COR-L47 (cell line): ENCODE results near the gene GANC.
"Not testable (repeated sequence)": the region's sequence is repeated elsewhere in the genome, so short reads cannot be mapped to it uniquely, and the experiment has no call there.

Source experiments
- DNase-seq: peaks from one replicate; lab custom pipeline; 2025; lab: John Stamatoyannopoulos, UW

Gene GANC

GRCh38 chr15:42272939-42273899, at the start of gene GANC, which contains the start of gene TMEM87A:
Gene GANC, plus strand, starts transcription at chr15:42273201. Its CDS starts 1,281 bp downstream, at chr15:42274482.
Gene TMEM87A, minus strand, starts transcription at chr15:42273433. Its CDS starts 35 bp downstream, at chr15:42273398.
- DNase-seq: peak; percentile 98

- no peak for DNase-seq
Measured at GRCh38 chr15:42226648-42227047, 46.4 kb upstream of the GANC start.

GRCh38 chr15:42228036-42228435, 45.0 kb upstream of the GANC start:
- DNase-seq: no peak

- DNase-seq: not testable (repeated sequence)
Measured at GRCh38 chr15:42228981-42229380, 44.0 kb upstream of the GANC start.

- no peak for DNase-seq
Measured at GRCh38 chr15:42231088-42231487, 41.9 kb upstream of the GANC start.

GRCh38 chr15:42232606-42233005, 40.4 kb upstream of the GANC start:
- DNase-seq: no peak

- no peak for DNase-seq
Measured at GRCh38 chr15:42233107-42233506, 39.9 kb upstream of the GANC start.

GRCh38 chr15:42239528-42240182, 33.3 kb upstream of the GANC start:
- no peak for DNase-seq

GRCh38 chr15:42240823-42241222, 32.2 kb upstream of the GANC start:
- no peak for DNase-seq

- no peak for DNase-seq
Measured at GRCh38 chr15:42253300-42253699, 19.7 kb upstream of the GANC start.

GRCh38 chr15:42264795-42265194, 8.2 kb upstream of the GANC start:
- DNase-seq: no peak

GRCh38 chr15:42267286-42267685, 5.7 kb upstream of the GANC start:
- no peak for DNase-seq

GRCh38 chr15:42270551-42270950, 2.5 kb upstream of the GANC start:
- DNase-seq: no peak

GRCh38 chr15:42270996-42271395, 2.0 kb upstream of the GANC start:
- no peak for DNase-seq

GRCh38 chr15:42273900-42274701, 1.1 kb downstream of the GANC start:
- DNase-seq: peak; percentile 20

GRCh38 chr15:42274702-42274989, 1.6 kb downstream of the GANC start:
- no peak for DNase-seq

GRCh38 chr15:42275780-42276391, 2.9 kb downstream of the GANC start:
- no peak for DNase-seq

GRCh38 chr15:42276762-42277161, 3.8 kb downstream of the GANC start:
- no peak for DNase-seq

- no peak for DNase-seq
Measured at GRCh38 chr15:42279234-42279723, 6.3 kb downstream of the GANC start.

- no peak for DNase-seq
Measured at GRCh38 chr15:42282344-42282743, 9.3 kb downstream of the GANC start.

- DNase-seq: no peak
Measured at GRCh38 chr15:42282926-42283325, 9.9 kb downstream of the GANC start.

- DNase-seq: no peak
Measured at GRCh38 chr15:42283671-42284070, 10.7 kb downstream of the GANC start.
